22Rv1 (cell line): ENCODE measurements around the gene SCN4B.

Source experiments
- CTCF ChIP-seq: fragments of 450-650 bp; IDR thresholded peaks from 2 replicates; pipeline ENCODE4 v1.5.1; 2017; ENCODE audit warnings: mild to moderate bottlenecking
- ZFX ChIP-seq: fragments of 450-650 bp; IDR thresholded peaks from 2 replicates; pipeline ENCODE4 v1.6.1; 2017; ENCODE audit warnings: antibody characterized with exemption, borderline replicate concordance

- TF ChIP-seq CTCF (no peak), ZFX (no peak)
Measured at GRCh38 chr11:118115048-118115447, 37.6 kb downstream of the SCN4B start.
